ENCODE measurements around the gene RAB6B. TPM values are rescaled to one million over a fixed set of nuclear protein-coding genes. Genes with fewer than 3 reads are reported as not detected.
A peak's percentile ranks its signal among the peaks of the same experiment; 100 is the strongest.

The RAB6B gene
- total RNA-seq, 1 experiment from 2014 or later: not detected

DNA sequence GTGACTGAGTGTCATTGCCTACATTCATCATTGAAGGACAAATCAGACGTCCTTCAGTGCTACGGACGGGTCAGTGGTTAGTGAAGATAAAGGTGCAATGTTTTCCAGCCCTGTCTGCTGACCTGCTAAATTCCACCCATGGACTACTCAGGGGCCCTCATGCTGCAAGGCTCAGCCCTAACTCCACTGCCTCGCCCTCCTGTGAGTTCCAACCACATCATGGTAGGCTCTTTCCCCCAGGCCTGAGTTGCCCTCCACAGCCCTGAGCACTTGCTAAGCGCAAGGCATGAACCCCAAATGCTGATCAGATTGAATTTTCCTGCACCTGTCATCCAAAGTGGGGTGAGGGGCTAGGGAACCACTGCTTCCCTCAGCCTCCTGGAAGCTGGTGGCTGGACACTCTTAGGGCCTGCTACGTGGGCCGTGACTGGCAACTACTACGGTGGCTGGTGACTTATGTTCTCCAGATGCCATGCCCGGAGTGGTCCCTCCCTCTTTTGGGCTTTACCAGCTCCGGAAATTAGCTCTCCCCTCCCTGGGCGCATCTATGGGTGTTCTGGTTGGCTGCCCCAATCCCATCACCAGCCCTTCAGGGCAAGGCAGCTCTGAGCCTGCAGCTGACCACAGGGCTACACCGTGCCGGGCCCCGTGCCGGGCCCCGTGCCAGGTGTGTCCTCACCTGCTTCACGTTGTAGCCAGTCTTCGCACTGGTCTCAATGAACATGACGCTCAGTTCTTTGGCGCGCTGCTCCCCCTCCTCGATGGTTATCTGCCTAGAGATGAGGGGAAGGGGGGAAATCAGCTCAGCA lies 58.0 kb downstream of the RAB6B start:
- DNase-seq (ENCODE audit: low spot score): no peak

- DNase-seq (ENCODE audit: low spot score): no peak
Observed at GRCh38 chr3:133836497-133837158, 59.1 kb downstream of the RAB6B start.

GRCh38 chr3:133835961-133836360 lies 59.7 kb downstream of the RAB6B start:
- no peak for DNase-seq (ENCODE audit: low spot score)

GRCh38 chr3:133835418-133835743 lies 60.3 kb downstream of the RAB6B start:
- no peak for DNase-seq (ENCODE audit: low spot score)

GRCh38 chr3:133834621-133835417 lies 60.9 kb downstream of the RAB6B start:
- no peak for DNase-seq (ENCODE audit: low spot score)

- no peak for DNase-seq (ENCODE audit: low spot score)
Observed at GRCh38 chr3:133833880-133834620, 61.6 kb downstream of the RAB6B start.

DNA sequence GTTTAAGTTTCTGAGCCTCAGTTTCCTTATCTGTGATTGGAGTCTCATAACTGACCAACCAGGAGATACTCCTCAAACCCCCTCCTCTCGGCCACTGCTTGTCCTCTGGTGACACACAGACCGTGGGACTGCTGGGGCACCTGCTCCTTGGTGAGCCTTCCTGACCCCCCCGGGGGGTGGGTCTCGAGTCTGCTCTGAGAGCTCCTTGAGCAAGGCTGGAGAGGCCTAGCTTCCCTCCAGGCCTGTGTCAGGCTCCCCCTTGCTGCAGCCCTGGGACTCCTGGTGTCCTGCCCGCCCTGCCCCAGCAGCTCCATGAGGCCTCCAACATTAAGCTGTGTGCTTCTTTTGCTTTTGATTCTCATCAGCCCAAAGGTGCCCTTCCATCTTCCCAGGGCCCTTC lies 62.4 kb downstream of the RAB6B start:
- no peak for DNase-seq (ENCODE audit: low spot score)

DNA sequence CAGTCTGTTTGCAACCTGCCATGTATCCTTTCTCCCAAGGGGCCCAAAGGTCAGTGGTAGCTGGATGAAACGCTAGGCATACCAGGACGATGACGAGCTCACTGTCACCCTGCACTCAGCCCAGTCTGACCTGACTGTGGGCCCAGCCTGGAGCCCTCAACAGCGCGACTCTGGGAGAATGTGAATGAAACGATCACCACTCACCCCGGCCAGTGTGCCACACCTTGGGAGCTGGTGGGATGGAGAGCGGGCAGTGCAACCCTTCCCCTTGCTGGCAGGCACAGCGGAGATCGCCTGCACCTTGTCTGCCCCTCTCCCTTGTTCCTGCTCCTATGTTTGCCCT lies 62.9 kb downstream of the RAB6B start:
- no peak for DNase-seq (ENCODE audit: low spot score)

- no peak for DNase-seq (ENCODE audit: low spot score)
Observed at GRCh38 chr3:133831966-133832801, 63.5 kb downstream of the RAB6B start.

- DNase-seq (ENCODE audit: low spot score): no peak
Observed at GRCh38 chr3:133830071-133830470, 65.6 kb downstream of the RAB6B start.

- no peak for DNase-seq (ENCODE audit: low spot score)
Observed at GRCh38 chr3:133829310-133829707, 66.4 kb downstream of the RAB6B start.

DNA sequence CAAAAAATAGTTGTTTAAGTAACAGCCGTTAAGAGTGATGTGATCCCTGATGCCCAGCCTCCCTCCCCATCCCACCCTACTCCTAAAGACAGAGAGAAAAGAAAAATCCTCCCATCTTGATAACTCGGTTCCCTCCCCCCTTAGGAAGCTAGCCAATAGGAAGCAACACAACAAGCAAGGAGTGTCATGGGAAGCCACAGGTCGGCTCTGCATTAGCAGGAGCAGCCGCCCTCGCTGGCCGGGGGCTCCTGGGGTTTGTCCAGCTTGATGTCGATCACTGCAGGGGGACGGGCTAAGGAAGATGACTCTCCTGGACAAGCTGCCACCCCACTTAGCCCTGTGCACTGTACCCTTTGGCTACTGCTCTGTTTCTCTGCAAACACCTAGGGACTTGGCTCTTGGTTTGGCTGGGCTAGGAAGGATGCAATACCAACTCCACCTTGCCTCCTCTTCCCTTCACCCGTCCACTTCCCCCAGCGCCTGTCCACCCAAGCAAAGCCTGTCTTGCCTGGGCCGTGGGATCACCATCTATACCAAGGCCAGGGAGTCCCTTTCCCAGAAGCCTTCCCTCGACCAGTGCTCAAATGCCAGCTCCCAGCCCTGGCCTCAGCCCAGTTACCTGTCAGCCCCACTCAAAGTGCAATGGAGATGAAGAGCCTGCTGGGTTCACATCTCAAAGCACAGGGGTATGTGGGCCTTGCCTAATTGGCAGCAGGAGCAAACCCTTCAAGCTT lies 66.9 kb downstream of the RAB6B start:
- no peak for DNase-seq (ENCODE audit: low spot score)

- DNase-seq (ENCODE audit: low spot score): no peak
Observed at GRCh38 chr3:133827684-133828083, 68.0 kb downstream of the RAB6B start.

DNA sequence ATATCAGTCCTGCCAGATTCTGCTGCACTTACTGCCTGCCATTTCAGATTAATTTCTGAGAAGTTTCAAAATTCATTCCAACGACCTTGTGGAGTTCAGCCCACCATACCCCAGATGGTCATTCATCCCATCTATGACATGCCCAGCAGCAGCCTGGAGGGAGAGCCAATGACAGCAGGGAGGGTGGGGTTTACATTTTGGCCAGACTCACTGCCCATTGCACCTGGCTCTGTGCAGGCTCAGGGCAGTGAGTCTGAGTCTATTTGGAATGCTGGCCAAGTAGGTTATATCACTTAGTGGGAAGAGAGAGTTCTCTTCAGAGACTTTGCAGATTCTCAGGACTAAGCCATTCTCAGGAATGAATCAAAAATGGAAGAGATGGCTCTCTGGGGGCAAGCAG lies 68.5 kb downstream of the RAB6B start:
- DNase-seq (ENCODE audit: low spot score): no peak

GRCh38 chr3:133825969-133826727 lies 69.5 kb downstream of the RAB6B start:
- no peak for DNase-seq (ENCODE audit: low spot score)

DNA sequence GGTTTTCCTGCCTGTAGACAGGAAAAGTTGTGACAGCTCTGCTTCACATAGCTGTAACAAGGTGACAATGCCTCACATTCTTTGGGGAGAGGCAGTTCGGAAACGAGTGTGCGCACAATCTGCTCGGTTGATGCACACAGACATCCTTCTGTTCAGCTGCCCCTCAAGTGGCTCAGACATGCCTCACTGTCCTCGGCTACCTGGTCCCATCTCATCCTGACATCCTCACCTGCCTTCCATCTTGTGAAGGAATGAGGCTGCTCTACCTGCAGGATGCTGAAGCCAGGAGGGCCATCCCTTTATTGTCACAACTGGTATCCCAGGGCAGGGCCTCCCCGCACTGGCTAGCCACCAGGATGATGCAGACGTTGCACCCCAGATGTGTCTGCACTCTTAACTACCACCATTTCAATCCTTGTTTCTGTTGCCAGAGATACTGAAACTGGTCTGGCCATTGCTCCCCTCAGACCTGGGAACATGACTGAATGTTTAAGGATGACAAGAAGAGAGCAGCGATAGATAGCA lies 70.7 kb downstream of the RAB6B start:
- no peak for DNase-seq (ENCODE audit: low spot score)

- DNase-seq (ENCODE audit: low spot score): peak; percentile 80
Observed at GRCh38 chr3:133821767-133822638, 73.7 kb downstream of the RAB6B start.
